Stimulated activated effector memory CD8-positive, alpha-beta T cell treated with anti-CD3 and anti-CD28 coated beads, Interleukin-12 subunit alpha, Interleukin-12 subunit beta, amount 100 ng/mL, for 72 hours (primary cell): ENCODE measurements around the gene GRM1.

ENCODE experiments used
- ATAC-seq: fragments of 150-1000 bp; cut with Tn5 transposase; 2 replicates; pipeline ENCODE4 v1.10.0; 2021
- DNase-seq, 2 donors: peaks; one replicate each; pipeline ENCODE4 v3.0.0; 2021 to 2022; ENCODE audit warnings: low spot score in 2 of 2
- H3K27ac Mint-ChIP-seq: one replicate; pipeline ENCODE4 v1.8.0; 2022; ENCODE audit warnings: mild to moderate bottlenecking, mixed read lengths
- H3K36me3 Mint-ChIP-seq: one replicate; pipeline ENCODE4 v1.8.0; 2022; ENCODE audit warnings: mild to moderate bottlenecking, mixed read lengths
- H3K4me1 Mint-ChIP-seq: one replicate; pipeline ENCODE4 v1.8.0; 2022; ENCODE audit warnings: mixed read lengths
- H3K4me3 Mint-ChIP-seq: one replicate; pipeline ENCODE4 v1.8.0; 2022; ENCODE audit warnings: mild to moderate bottlenecking, mixed read lengths
- H3K9me3 Mint-ChIP-seq: one replicate; pipeline ENCODE4 v1.8.0; 2022; ENCODE audit warnings: mixed read lengths

GRM1 gene

GRCh38 chr6:146297815-146298214 lies 269.0 kb downstream of the GRM1 start:
- H3K4me1 Mint-ChIP-seq: no peaks in the 10 kb centered on the region
- H3K9me3 Mint-ChIP-seq: peaks cover 2% of the 10 kb centered on the region
- DNase-seq: no peak
- H3K36me3 Mint-ChIP-seq: no peaks in the 10 kb centered on the region
- no peak overlapping the region for H3K4me3 Mint-ChIP-seq
- H3K27ac Mint-ChIP-seq: no peak overlapping the region
- no peak for ATAC-seq

- DNase-seq: no peak
- no peaks in the 10 kb centered on the region for H3K9me3 Mint-ChIP-seq
- no peak overlapping the region for H3K27ac Mint-ChIP-seq
- H3K36me3 Mint-ChIP-seq: no peaks in the 10 kb centered on the region
- no peaks in the 10 kb centered on the region for H3K4me1 Mint-ChIP-seq
- ATAC-seq: no peak
- no peak overlapping the region for H3K4me3 Mint-ChIP-seq
Observed at GRCh38 chr6:146300521-146300920, 271.7 kb downstream of the GRM1 start.

GRCh38 chr6:146301764-146302163 lies 272.9 kb downstream of the GRM1 start:
- Mint-ChIP-seq H3K4me1 (no peaks in the 10 kb centered on the region), H3K4me3 (no peak overlapping the region), H3K27ac (no peak overlapping the region), H3K36me3 (no peaks in the 10 kb centered on the region), H3K9me3 (no peaks in the 10 kb centered on the region)
- ATAC-seq (no peak), DNase-seq (no peak)

GRCh38 chr6:146302994-146303393 lies 274.1 kb downstream of the GRM1 start:
- Mint-ChIP-seq H3K4me3 (no peak overlapping the region), H3K27ac (no peak overlapping the region), H3K4me1 (no peaks in the 10 kb centered on the region), H3K36me3 (no peaks in the 10 kb centered on the region), H3K9me3 (no peaks in the 10 kb centered on the region)
- DNase-seq (no peak), ATAC-seq (no peak)

- ATAC-seq (no peak), DNase-seq (no peak)
- no peaks in the 10 kb centered on the region for H3K4me1 Mint-ChIP-seq
- no peak overlapping the region for H3K4me3 Mint-ChIP-seq
- H3K9me3 Mint-ChIP-seq: no peaks in the 10 kb centered on the region
- no peaks in the 10 kb centered on the region for H3K36me3 Mint-ChIP-seq
- H3K27ac Mint-ChIP-seq: no peak overlapping the region
Observed at GRCh38 chr6:146304181-146304580, 275.3 kb downstream of the GRM1 start.

- DNase-seq: no peak
- ATAC-seq: no peak
- H3K4me3 Mint-ChIP-seq: no peak overlapping the region
- no peaks in the 10 kb centered on the region for H3K9me3 Mint-ChIP-seq
- no peaks in the 10 kb centered on the region for H3K4me1 Mint-ChIP-seq
- H3K36me3 Mint-ChIP-seq: no peaks in the 10 kb centered on the region
- H3K27ac Mint-ChIP-seq: no peak overlapping the region
Observed at GRCh38 chr6:146305092-146305491, 276.2 kb downstream of the GRM1 start.

- no peak for DNase-seq
- no peak for ATAC-seq
- Mint-ChIP-seq H3K27ac (no peak overlapping the region), H3K36me3 (no peaks in the 10 kb centered on the region), H3K9me3 (no peaks in the 10 kb centered on the region), H3K4me3 (no peak overlapping the region), H3K4me1 (no peaks in the 10 kb centered on the region)
Observed at GRCh38 chr6:146305951-146306350, 277.1 kb downstream of the GRM1 start.

- Mint-ChIP-seq H3K27ac (no peak overlapping the region), H3K4me1 (no peaks in the 10 kb centered on the region), H3K9me3 (no peaks in the 10 kb centered on the region), H3K4me3 (no peak overlapping the region), H3K36me3 (no peaks in the 10 kb centered on the region)
- ATAC-seq (no peak), DNase-seq (no peak)
Observed at GRCh38 chr6:146310628-146311027, 281.8 kb downstream of the GRM1 start.

- no peaks in the 10 kb centered on the region for H3K4me1 Mint-ChIP-seq
- no peak overlapping the region for H3K4me3 Mint-ChIP-seq
- H3K36me3 Mint-ChIP-seq: no peaks in the 10 kb centered on the region
- no peaks in the 10 kb centered on the region for H3K9me3 Mint-ChIP-seq
- DNase-seq (no peak), ATAC-seq (no peak)
- H3K27ac Mint-ChIP-seq: no peak overlapping the region
Observed at GRCh38 chr6:146311079-146311478, 282.2 kb downstream of the GRM1 start.

- no peaks in the 10 kb centered on the region for H3K36me3 Mint-ChIP-seq
- DNase-seq (no peak), ATAC-seq (no peak)
- H3K4me3 Mint-ChIP-seq: no peak overlapping the region
- no peaks in the 10 kb centered on the region for H3K4me1 Mint-ChIP-seq
- H3K9me3 Mint-ChIP-seq: no peaks in the 10 kb centered on the region
- no peak overlapping the region for H3K27ac Mint-ChIP-seq
Observed at GRCh38 chr6:146312608-146313007, 283.7 kb downstream of the GRM1 start.

GRCh38 chr6:146315381-146316174 lies 286.7 kb downstream of the GRM1 start:
- DNase-seq (no peak), ATAC-seq (no peak)
- H3K36me3 Mint-ChIP-seq: no peaks in the 10 kb centered on the region
- no peaks in the 10 kb centered on the region for H3K4me1 Mint-ChIP-seq
- no peaks in the 10 kb centered on the region for H3K9me3 Mint-ChIP-seq
- no peak overlapping the region for H3K27ac Mint-ChIP-seq
- no peak overlapping the region for H3K4me3 Mint-ChIP-seq

GRCh38 chr6:146316175-146316495 lies 287.3 kb downstream of the GRM1 start:
- H3K27ac Mint-ChIP-seq: no peak overlapping the region
- H3K9me3 Mint-ChIP-seq: no peaks in the 10 kb centered on the region
- ATAC-seq: no peak
- no peaks in the 10 kb centered on the region for H3K36me3 Mint-ChIP-seq
- no peak overlapping the region for H3K4me3 Mint-ChIP-seq
- DNase-seq: no peak
- no peaks in the 10 kb centered on the region for H3K4me1 Mint-ChIP-seq

GRCh38 chr6:146331013-146331412 lies 302.2 kb downstream of the GRM1 start:
- ATAC-seq (no peak), DNase-seq (no peak)
- H3K27ac Mint-ChIP-seq: no peak overlapping the region
- no peaks in the 10 kb centered on the region for H3K36me3 Mint-ChIP-seq
- H3K4me3 Mint-ChIP-seq: no peak overlapping the region
- no peaks in the 10 kb centered on the region for H3K9me3 Mint-ChIP-seq
- H3K4me1 Mint-ChIP-seq: no peaks in the 10 kb centered on the region

- H3K4me3 Mint-ChIP-seq: no peak overlapping the region
- no peak for ATAC-seq
- no peak for DNase-seq
- no peaks in the 10 kb centered on the region for H3K4me1 Mint-ChIP-seq
- peaks cover 3% of the 10 kb centered on the region for H3K9me3 Mint-ChIP-seq
- no peaks in the 10 kb centered on the region for H3K36me3 Mint-ChIP-seq
- no peak overlapping the region for H3K27ac Mint-ChIP-seq
Observed at GRCh38 chr6:146335336-146335735, 306.5 kb downstream of the GRM1 start.

- no peaks in the 10 kb centered on the region for H3K4me1 Mint-ChIP-seq
- ATAC-seq (no peak), DNase-seq (no peak)
- peaks cover 3% of the 10 kb centered on the region for H3K9me3 Mint-ChIP-seq
- no peak overlapping the region for H3K27ac Mint-ChIP-seq
- no peaks in the 10 kb centered on the region for H3K36me3 Mint-ChIP-seq
- H3K4me3 Mint-ChIP-seq: no peak overlapping the region
Observed at GRCh38 chr6:146336191-146336590, 307.3 kb downstream of the GRM1 start.

GRCh38 chr6:146337376-146337775 lies 308.5 kb downstream of the GRM1 start:
- no peak overlapping the region for H3K27ac Mint-ChIP-seq
- no peak for ATAC-seq
- DNase-seq: no peak
- H3K4me1 Mint-ChIP-seq: no peaks in the 10 kb centered on the region
- H3K9me3 Mint-ChIP-seq: peaks cover 3% of the 10 kb centered on the region
- no peaks in the 10 kb centered on the region for H3K36me3 Mint-ChIP-seq
- no peak overlapping the region for H3K4me3 Mint-ChIP-seq

GRCh38 chr6:146339716-146340115 lies 310.9 kb downstream of the GRM1 start:
- DNase-seq (no peak), ATAC-seq (no peak)
- H3K4me3 Mint-ChIP-seq: no peak overlapping the region
- no peaks in the 10 kb centered on the region for H3K36me3 Mint-ChIP-seq
- no peaks in the 10 kb centered on the region for H3K4me1 Mint-ChIP-seq
- H3K9me3 Mint-ChIP-seq: peaks cover 3% of the 10 kb centered on the region
- no peak overlapping the region for H3K27ac Mint-ChIP-seq
